HAP-1 (cell line): ENCODE results near the gene TRHDE.

Experiments used
- DNase-seq, 2 experiments: peaks; one replicate each; pipeline ENCODE4 v3.0.0-alpha.2; 2016 to 2020; ENCODE audit warnings: low spot score in 2 of 2
- H3K27me3 ChIP-seq: fragments of 250-450 bp; sonication (Bioruptor Pico); 2 replicates; pipeline ENCODE4 v1.5.1; 2020; ENCODE audit warnings: low read depth, mild to moderate bottlenecking, moderate library complexity
- H3K36me3 ChIP-seq: fragments of 250-450 bp; sonication (Bioruptor Pico); replicated peaks from 2 replicates; pipeline ENCODE4 v1.5.1; 2020; ENCODE audit warnings: mild to moderate bottlenecking
- H3K4me1 ChIP-seq: fragments of 250-450 bp; sonication (Bioruptor Pico); 2 replicates; pipeline ENCODE4 v1.5.1; 2020; ENCODE audit warnings: mild to moderate bottlenecking
- H3K4me3 ChIP-seq: fragments of 250-450 bp; sonication (Bioruptor Pico); 2 replicates; pipeline ENCODE4 v1.5.1; 2020; ENCODE audit warnings: mild to moderate bottlenecking, moderate library complexity
- H3K9me3 ChIP-seq: fragments of 250-450 bp; sonication (Bioruptor Pico); 2 replicates; pipeline ENCODE4 v1.5.1; 2020; ENCODE audit warnings: mild to moderate bottlenecking, moderate library complexity
- in situ Hi-C: fragments of 300-500 bp; cut with MboI; formaldehyde crosslinking; loops from 3 replicates; pipeline ENCODE4 v1.14.3; 2020; ENCODE audit warnings: low sequenced_read_pairs, inconsistent platforms, mixed read lengths

Gene TRHDE

DNA sequence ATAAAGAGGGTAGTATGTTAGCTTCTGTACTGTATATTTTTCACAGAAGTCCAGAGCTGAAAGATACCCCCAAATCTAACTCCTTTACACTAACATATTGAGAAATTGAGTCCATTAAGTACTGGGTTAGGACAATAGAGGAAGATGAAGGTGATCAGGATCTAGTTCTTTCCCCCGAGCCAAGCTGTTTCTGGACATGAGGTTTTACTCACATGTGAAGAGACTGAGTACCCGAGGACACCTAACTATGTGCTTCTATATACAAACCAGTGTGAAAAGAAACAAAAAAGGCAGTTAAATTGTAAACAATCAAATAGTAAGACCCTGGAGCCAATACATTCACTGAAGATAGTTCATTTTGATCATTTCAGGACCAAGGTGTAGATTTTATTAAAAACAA is 3.8 kb upstream of the TRHDE start:
- H3K9me3 ChIP-seq, result no peaks in the 10 kb centered on the region
- peaks cover 10% of the 10 kb centered on the region; the same call in 1 of the 2 replicates for H3K4me1 ChIP-seq
- no peaks in the 10 kb centered on the region for H3K36me3 ChIP-seq
- in situ Hi-C loops, result no loop called here
- no peak overlapping the region for H3K4me3 ChIP-seq
- no peak for DNase-seq
- H3K27me3 ChIP-seq, result peaks cover 5% of the 10 kb centered on the region; the same call in 1 of the 2 replicates

DNA sequence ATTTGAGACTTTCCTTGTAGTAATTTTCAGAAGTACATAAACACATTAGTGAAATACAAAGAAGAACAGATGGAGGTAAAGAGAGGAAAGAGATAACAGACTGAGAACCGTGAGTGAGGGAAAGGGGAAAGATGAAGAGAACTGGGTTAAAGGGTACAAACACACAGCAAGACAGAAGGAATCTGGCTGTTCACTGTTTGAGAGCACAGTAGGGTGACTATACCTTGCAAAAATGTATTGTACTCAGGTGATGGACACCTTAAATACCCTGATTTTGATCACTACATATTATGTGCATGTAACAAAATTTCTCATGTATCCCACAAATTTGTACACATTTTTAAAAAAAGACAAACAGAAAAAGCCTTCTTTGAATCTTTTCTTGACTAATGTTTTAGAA is 2.7 kb upstream of the TRHDE start:
- Histone ChIP-seq H3K4me3 (peak overlapping the region; percentile 54; the same call in 1 of the 2 replicates), H3K27me3 (peaks cover 7% of the 10 kb centered on the region; the same call in 1 of the 2 replicates)
- in situ Hi-C loops, result no loop called here

DNA sequence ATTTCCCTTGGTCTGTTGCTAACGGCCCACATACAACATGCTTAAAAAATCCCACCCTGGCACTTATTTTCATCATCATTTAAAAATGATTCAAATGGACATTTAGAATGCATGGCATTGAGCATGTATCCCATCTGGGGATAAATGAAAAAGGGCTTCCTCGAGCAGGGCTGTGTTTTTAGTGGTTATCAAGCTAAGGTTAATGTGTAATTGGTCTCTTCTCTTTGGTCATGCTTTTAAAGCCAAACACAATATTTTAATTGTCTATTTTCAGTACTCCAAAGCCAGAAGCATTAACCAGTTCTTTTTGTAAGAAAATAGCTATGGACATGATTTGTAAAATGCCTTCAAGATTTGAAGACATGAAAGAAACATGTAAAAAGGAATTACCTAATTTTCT is 1.9 kb upstream of the TRHDE start:
- in situ Hi-C loops, result no loop called here
- H3K9me3 ChIP-seq, result no peaks in the 10 kb centered on the region
- DNase-seq, result no peak
- peak overlapping the region; percentile 54 for H3K4me3 ChIP-seq
- H3K27me3 ChIP-seq, result peaks cover 10% of the 10 kb centered on the region; the same call in 1 of the 2 replicates
- H3K36me3 ChIP-seq, result no peaks in the 10 kb centered on the region
- peaks cover 10% of the 10 kb centered on the region; the same call in 1 of the 2 replicates for H3K4me1 ChIP-seq

More for the DNA sequence above, 2.7 kb upstream of the TRHDE start:
- Histone ChIP-seq H3K4me1 (peaks cover 10% of the 10 kb centered on the region; the same call in 1 of the 2 replicates), H3K36me3 (no peaks in the 10 kb centered on the region), H3K9me3 (no peaks in the 10 kb centered on the region)
- DNase-seq, result no peak

DNA sequence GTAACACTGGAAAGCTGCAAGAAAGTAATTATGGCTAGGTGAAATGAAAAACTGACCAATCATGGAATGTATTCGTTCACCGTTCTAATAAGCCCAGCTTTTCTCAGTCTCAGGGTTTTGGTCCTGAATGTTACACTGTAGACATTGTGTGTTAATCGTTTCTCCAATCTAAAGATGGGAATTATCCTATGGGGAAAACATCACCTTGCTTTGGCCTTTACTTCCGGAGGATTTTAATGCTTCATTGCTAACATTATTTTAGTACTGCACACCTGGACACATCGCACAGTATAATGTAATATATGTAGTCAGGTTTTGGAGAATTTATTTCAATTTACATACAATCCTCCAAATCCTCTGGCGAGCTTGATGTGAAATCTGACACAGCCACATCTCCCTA is 1.2 kb upstream of the TRHDE start:
- Histone ChIP-seq H3K4me3 (peak overlapping the region; percentile 54), H3K4me1 (peaks cover 10% of the 10 kb centered on the region; the same call in 1 of the 2 replicates), H3K36me3 (no peaks in the 10 kb centered on the region), H3K9me3 (no peaks in the 10 kb centered on the region), H3K27me3 (peaks cover 11% of the 10 kb centered on the region)
- in situ Hi-C loops, result no loop called here
- DNase-seq, result no peak

DNA sequence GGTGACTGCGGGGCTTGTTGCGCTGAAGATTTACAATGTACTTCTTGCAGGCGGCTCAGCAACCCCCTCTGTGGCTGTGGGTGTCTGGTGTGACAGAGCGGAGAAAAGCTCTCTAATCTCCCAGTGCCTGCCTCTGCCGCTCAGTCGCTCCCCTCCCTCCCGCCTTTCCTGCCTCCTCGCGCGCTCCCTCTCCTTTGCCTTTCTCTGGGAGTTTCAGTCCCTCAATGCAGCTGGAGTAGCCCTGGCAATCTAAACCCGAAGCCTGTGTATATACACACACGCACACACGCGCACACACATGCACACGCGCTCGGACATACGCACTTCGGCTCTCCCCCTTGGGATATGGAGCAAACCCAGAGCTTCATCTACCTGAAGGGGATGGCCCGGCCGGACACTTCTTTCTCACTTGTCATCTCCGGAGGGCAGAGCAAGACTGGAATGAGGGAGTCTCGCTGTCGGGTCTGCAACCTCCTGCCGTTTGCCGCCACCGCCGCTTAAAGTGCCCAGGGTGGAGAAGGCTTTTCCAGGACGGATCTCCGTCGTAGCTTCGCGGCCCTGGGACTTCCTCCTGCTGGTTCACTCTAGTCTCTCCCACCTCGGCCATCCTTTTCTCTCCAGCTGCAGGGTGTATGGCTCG is 599 bp upstream of the TRHDE start:
- DNase-seq, result peak; percentile 73 to 79
- in situ Hi-C loops, result no loop called here

DNA sequence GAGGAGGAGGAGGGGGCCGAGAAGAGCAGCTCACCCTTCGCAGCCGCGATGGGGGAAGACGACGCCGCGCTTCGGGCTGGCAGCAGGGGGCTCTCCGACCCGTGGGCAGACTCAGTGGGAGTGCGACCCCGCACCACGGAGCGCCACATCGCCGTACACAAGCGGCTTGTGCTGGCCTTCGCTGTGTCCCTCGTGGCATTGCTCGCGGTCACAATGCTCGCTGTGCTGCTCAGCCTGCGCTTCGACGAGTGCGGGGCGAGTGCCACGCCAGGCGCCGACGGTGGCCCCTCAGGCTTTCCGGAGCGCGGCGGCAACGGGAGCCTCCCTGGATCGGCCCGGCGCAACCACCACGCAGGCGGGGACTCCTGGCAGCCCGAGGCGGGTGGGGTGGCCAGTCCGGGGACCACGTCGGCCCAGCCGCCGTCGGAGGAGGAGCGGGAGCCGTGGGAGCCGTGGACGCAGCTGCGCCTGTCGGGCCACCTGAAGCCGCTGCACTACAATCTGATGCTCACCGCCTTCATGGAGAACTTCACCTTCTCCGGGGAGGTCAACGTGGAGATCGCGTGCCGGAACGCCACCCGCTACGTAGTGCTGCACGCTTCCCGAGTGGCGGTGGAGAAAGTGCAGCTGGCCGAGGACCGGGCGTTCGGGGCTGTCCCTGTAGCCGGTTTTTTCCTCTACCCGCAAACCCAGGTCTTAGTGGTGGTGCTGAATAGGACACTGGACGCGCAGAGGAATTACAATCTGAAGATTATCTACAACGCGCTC is 745 bp downstream of the TRHDE start:
- H3K4me3 ChIP-seq, result peak overlapping the region; percentile 54
- in situ Hi-C loops, result no loop called here
- H3K9me3 ChIP-seq, result no peaks in the 10 kb centered on the region
- peaks cover 10% of the 10 kb centered on the region; the same call in 1 of the 2 replicates for H3K4me1 ChIP-seq
- no peaks in the 10 kb centered on the region for H3K36me3 ChIP-seq
- DNase-seq, result peak; percentile 34 to 52
- H3K27me3 ChIP-seq, result peaks cover 19% of the 10 kb centered on the region

More for the DNA sequence above, 599 bp upstream of the TRHDE start:
- Histone ChIP-seq H3K27me3 (peaks cover 15% of the 10 kb centered on the region), H3K4me3 (peak overlapping the region; percentile 54), H3K36me3 (no peaks in the 10 kb centered on the region), H3K4me1 (peaks cover 10% of the 10 kb centered on the region; the same call in 1 of the 2 replicates), H3K9me3 (no peaks in the 10 kb centered on the region)

DNA sequence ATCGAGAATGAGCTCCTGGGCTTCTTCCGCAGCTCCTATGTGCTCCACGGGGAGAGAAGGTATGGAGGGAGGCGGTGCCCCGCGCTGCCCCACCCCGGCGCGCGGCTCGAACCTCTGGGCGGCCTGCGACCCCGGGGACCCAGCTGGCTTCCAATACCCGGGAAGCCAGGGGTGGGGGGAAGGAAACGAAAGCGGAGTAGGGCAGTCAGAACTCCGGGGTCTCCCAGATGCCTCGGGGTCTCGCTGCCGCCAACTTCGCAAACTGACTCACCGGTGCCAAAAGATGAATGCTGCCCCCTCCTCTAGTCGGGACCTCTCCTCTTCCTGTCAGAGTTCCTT is 1.3 kb downstream of the TRHDE start:
- Histone ChIP-seq H3K36me3 (no peaks in the 10 kb centered on the region), H3K9me3 (no peaks in the 10 kb centered on the region), H3K4me3 (peak overlapping the region; percentile 54), H3K4me1 (peaks cover 10% of the 10 kb centered on the region; the same call in 1 of the 2 replicates), H3K27me3 (peaks cover 19% of the 10 kb centered on the region)
- peak in 1 of 2 experiments; percentile 48 for DNase-seq
- in situ Hi-C loops, result no loop called here

DNA sequence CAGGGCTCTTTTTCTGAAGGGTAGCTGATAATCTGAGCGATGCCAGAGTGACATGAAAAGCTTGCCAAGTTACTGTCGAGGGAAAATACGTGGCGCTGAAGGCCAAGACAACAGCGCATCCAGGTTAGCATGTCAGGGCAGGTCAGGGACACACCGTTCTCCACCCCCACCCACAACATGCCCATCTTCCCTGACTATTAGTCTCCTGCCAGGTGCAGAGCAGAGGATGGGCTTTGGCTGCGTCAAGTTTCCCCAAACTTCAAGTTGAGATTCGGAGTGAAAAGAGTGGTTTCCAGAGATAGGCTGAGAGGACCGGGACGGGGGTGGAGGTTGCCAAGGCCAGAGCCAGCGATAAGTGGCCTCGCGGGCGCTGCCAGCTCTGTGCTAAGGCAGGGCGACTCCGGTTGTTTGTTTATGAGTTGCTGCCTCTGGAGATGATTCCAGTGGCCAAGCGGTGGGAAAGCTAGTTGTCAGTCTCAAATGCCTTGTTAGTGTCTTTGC is 1.7 kb downstream of the TRHDE start:
- DNase-seq, result peak in 1 of 2 experiments; percentile 15
- H3K9me3 ChIP-seq, result no peaks in the 10 kb centered on the region
- peaks cover 19% of the 10 kb centered on the region for H3K27me3 ChIP-seq
- in situ Hi-C loops, result no loop called here
- H3K4me3 ChIP-seq, result peak overlapping the region; percentile 54
- peaks cover 10% of the 10 kb centered on the region; the same call in 1 of the 2 replicates for H3K4me1 ChIP-seq
- no peaks in the 10 kb centered on the region for H3K36me3 ChIP-seq

DNA sequence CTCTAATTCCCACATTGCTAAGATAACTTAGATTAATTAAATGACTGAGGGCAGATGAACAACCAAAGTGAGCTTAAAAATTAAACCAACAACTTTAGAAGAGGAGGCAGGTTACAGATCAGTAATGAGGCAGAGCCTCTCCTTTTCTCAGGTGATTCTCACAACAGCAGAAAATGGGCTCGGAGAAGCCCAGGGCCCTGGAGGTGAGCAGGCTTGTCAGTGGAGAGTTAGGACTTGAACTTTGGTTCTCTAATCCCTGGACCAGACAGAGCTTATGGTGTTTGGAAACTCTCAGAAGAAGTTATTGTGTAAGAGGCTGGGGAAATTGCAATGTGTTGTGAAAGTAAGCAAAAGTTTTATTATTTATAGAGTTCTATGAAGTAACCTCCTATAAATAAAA is 2.8 kb downstream of the TRHDE start:
- Histone ChIP-seq H3K27me3 (peaks cover 19% of the 10 kb centered on the region), H3K36me3 (no peaks in the 10 kb centered on the region), H3K4me3 (no peak overlapping the region; the same call in 1 of the 2 replicates), H3K9me3 (no peaks in the 10 kb centered on the region), H3K4me1 (peaks cover 6% of the 10 kb centered on the region; the same call in 1 of the 2 replicates)
- in situ Hi-C loops, result no loop called here
- DNase-seq, result no peak

DNA sequence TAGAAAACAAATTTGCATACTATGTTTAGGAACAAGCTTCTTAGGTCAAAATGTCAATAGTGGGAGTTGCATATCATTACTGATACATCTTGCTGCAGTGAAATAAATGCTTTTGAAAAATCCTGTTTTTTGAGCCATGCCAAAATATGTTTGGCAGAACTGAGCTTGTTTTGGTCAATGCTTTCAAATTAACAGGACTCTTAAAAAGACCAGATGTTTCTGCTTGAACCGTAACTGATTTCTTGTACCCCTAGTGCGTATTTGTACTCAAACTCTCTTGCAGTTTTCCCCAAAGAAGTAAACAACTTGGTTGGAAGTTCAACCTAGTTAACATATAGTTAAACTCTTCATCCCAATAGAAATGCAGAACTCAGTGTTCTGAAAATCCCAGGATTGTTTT is 3.4 kb downstream of the TRHDE start:
- peaks cover 19% of the 10 kb centered on the region for H3K27me3 ChIP-seq
- no peak for DNase-seq
- H3K4me1 ChIP-seq, result peaks cover 2% of the 10 kb centered on the region
- H3K4me3 ChIP-seq, result no peak overlapping the region
- in situ Hi-C loops, result no loop called here
- no peaks in the 10 kb centered on the region for H3K36me3 ChIP-seq
- no peaks in the 10 kb centered on the region for H3K9me3 ChIP-seq

DNA sequence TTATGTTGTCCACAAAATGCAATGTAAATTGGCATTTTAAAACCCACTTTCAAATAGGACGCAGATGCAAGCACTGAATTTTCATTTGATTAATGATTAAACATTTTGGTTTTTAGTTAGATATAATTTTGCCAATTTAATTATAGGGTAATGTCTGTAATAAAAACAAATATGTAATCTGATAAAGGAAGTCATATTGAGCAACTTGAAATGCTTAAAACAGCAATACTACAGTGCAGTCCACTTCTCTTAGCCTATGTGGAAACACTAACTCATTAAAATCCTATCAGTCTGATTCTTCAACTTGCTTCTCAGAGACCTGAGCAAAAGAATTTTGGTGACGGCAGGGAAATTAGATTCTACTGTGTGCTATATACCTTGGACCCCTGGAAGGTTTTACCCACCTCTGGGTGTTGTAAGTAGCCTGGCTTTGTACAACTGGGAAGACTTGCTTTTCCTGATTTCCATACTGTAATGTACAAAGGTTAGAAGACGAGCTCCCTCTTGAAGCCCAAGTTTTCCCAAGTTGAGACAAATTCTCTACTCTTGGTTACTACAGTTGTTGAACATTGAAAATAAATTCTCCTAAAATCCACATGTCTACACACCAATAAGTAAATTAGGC is 4.1 kb downstream of the TRHDE start:
- Histone ChIP-seq H3K4me3 (no peak overlapping the region), H3K36me3 (no peaks in the 10 kb centered on the region), H3K4me1 (peaks cover 9% of the 10 kb centered on the region), H3K9me3 (no peaks in the 10 kb centered on the region), H3K27me3 (peaks cover 19% of the 10 kb centered on the region)
- DNase-seq, result no peak
- in situ Hi-C loops, result no loop called here

DNA sequence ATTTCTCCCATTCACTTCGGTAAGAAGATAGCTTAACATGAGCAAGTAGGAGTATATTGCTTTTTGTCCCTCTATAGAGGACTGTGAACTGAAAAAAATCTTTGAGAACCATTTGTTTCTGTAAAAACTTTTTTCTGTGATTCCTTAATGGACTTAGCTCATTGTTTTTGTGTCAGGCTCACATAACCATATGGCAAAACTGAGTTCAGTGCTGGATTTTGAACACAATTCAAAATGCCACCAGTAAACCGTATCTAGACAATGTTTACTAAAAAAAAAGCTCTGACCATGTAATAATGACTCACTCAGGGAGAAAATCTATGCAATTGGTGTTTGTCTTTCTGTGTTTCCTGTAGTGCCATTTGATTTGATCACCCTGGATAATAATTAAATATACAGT is 5.2 kb downstream of the TRHDE start:
- in situ Hi-C loops, result no loop called here
- DNase-seq, result no peak
- H3K4me3 ChIP-seq, result no peak overlapping the region
- H3K9me3 ChIP-seq, result no peaks in the 10 kb centered on the region
- H3K27me3 ChIP-seq, result peaks cover 19% of the 10 kb centered on the region
- peaks cover 17% of the 10 kb centered on the region for H3K4me1 ChIP-seq
- H3K36me3 ChIP-seq, result no peaks in the 10 kb centered on the region

DNA sequence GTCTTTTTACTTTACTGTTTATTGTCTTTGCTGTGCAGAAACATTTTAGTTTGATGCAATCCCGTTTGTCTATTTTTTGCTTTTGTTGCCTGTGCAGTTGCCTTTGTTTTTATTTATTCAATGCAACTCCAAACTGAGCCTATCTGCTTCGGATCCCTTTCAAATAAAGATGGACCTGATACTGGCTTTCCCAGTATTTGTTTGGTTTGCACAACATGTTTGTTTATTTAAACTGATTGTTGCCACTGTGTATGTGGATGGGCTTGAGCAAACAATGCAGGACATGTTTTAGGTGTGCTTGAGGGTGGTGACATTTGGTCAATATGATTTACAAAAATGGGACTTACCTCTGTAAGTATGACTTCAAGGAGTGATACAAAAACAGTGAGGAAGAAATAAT is 6.7 kb downstream of the TRHDE start:
- no peak for DNase-seq
- Histone ChIP-seq H3K27me3 (peaks cover 13% of the 10 kb centered on the region), H3K9me3 (no peaks in the 10 kb centered on the region), H3K4me3 (no peak overlapping the region), H3K36me3 (no peaks in the 10 kb centered on the region), H3K4me1 (peaks cover 17% of the 10 kb centered on the region)
- in situ Hi-C loops, result no loop called here
